Colonic mucosa (tissue), 4 donors: ENCODE data around the gene KRTAP4-5. TPM values are rescaled to one million over a fixed set of nuclear protein-coding genes. Genes with fewer than 3 reads are reported as not detected.

Experiments used
- DNase-seq: peaks from one replicate; pipeline ENCODE4 v3.0.0-alpha.2; 2020
- H3K27ac ChIP-seq: fragments of 200-600 bp; one replicate; pipeline ENCODE4 v1.8.0; 2021
- H3K27me3 ChIP-seq: fragments of 200-600 bp; one replicate; pipeline ENCODE4 v1.8.0; 2021
- H3K36me3 ChIP-seq: fragments of 200-600 bp; one replicate; pipeline ENCODE4 v1.8.0; 2021
- H3K4me1 ChIP-seq: fragments of 200-600 bp; one replicate; pipeline ENCODE4 v1.8.0; 2021; ENCODE audit warnings: mild to moderate bottlenecking
- H3K4me3 ChIP-seq: fragments of 200-600 bp; one replicate; pipeline ENCODE4 v1.8.0; 2021
- H3K9ac ChIP-seq, 2 donors: one replicate each; pipeline ENCODE4 v1.7.0; 2013; ENCODE audit warnings: control low read depth in 2 of 2, low read depth in 2 of 2, low read length in 2 of 2
- H3K9me3 ChIP-seq: fragments of 200-600 bp; one replicate; pipeline ENCODE4 v1.8.0; 2021
- CTCF ChIP-seq: fragments of 200-600 bp; IDR thresholded peaks from one replicate; pipeline ENCODE4 v1.8.0; 2022; ENCODE audit warnings: antibody characterized with exemption, mild to moderate bottlenecking
- intact Hi-C: fragments of 100-400 bp; cut with DNase I; formaldehyde crosslinking; loops from one replicate; pipeline ENCODE4 v1.14.1; 2022
- total RNA-seq, 2 donors: library from RNA; stranded (reverse); fragmentation: NEBNext Ultra II Directional in 1 of 2; extraction: Animal tissue kit (Norgen Biotek cat#: 25700) in 1 of 2; gene quantifications; one replicate each; pipeline ENCODE4 v1.2.1, GENCODE V29; 2021
- donor health status: healthy.
- donor health status: DM: no; HTN: no; CAD: no.
- donor health status: DM: no; HTN: no; CAD: no.

Gene KRTAP4-5
- total RNA-seq, 2 donors from 2014 or later: not detected

DNA sequence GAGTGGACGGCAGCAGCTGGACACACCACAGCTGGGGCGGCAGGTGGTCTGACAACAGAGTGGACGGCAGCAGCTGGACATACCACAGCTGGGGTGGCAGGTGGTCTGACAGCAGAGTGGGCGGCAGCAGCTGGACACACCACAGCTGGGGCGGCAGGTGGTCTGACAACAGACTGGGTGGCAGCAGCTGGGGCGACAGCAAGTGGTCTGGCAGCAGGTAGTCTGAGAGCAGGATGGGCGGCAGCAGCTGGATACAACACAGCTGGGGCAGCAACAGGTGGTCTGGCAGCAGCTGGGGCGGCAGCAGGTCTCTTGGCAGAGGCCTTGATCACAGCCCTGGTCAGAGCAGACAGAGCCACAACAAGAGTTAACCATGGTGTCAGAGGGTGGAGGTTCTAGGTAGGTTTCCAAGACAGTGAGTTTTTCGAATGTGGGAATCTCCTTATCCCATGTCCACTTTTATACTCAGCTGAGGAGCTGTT lies 34.9 kb upstream of the KRTAP4-5 start, which contains the start of gene KRTAP4-1:
KRTAP4-1 (minus strand) TSS at position 432 of the 482 bp plus-strand sequence; CDS start at position 375, 57 bp downstream.
- TF ChIP-seq CTCF: no peak
- Histone ChIP-seq H3K9ac (no peak within 1 kb of the TSS), H3K36me3 (no peaks in the 10 kb centered on the region), H3K4me3 (no peak within 1 kb of the TSS), H3K4me1 (no peaks in the 10 kb centered on the region), H3K9me3 (no peaks in the 10 kb centered on the region), H3K27ac (no peak within 1 kb of the TSS), H3K27me3 (no peaks in the 10 kb centered on the region)
- no peak for DNase-seq
- intact Hi-C loops: no loop called here

DNA sequence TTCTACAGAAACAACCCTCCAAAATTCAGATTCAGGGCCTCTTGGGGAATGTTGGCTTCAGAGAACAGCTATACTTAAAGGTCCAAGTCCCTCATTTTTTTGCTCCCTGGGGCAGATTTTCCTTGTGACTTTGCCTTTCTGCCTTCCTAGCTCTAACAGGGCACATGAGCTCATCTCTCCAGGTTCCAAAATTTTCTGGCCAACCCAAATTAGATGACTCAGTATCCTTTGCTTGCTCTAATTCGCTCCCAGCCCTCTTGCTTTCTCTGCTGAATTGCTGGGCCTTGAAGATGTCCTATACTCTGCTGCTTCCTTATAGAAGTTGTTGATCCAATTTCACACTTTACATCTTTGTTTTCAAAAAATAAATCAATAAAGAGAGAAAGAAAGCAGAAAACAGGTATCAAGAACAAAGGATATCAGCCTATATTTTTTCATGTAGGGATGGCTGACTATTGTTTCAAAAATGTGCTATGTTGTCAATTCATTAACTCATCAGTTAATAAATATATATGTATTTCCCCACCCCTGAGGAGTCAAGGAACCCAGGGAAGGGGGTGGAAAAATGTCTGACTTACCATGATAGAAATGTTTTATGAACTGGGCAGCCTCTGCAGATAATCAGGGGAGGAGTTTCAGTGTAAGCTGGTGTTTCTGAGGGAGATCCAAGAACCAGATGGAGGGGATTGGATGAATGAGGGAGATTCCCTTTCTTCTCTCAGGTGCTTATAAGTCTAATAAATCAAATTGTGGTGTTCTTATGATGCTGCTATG lies 29.4 kb upstream of the KRTAP4-5 start:
- no peaks in the 10 kb centered on the region for H3K36me3 ChIP-seq
- no peak overlapping the region for H3K9ac ChIP-seq
- no peak overlapping the region for H3K4me3 ChIP-seq
- DNase-seq: no peak
- H3K27ac ChIP-seq: no peak overlapping the region
- H3K27me3 ChIP-seq: no peaks in the 10 kb centered on the region
- no peak for TF ChIP-seq CTCF
- intact Hi-C loops: no loop called here
- no peaks in the 10 kb centered on the region for H3K4me1 ChIP-seq
- H3K9me3 ChIP-seq: no peaks in the 10 kb centered on the region

DNA sequence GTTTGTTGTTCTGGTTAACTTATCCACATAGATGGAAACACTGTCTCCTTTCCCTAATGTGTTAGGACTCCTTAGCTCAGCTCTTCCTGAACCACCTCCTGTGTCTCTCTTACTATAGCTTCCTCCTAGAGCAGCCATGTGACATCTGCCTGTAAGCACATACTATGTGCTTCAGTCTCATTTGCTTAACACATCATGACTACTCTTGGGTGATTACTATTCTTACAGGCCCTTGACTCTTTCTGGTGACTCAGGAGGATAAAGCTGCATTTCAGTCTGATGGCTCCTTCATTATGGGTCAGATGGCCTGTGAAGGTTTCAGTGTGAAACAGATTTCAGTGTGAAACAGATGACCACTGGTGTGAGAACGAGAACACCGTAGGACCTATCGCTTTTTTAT lies 28.7 kb upstream of the KRTAP4-5 start:
- Histone ChIP-seq H3K36me3 (no peaks in the 10 kb centered on the region), H3K4me3 (no peak overlapping the region), H3K9ac (no peak overlapping the region), H3K27ac (no peak overlapping the region), H3K9me3 (no peaks in the 10 kb centered on the region), H3K27me3 (no peaks in the 10 kb centered on the region), H3K4me1 (no peaks in the 10 kb centered on the region)
- intact Hi-C loops: no loop called here
- no peak for DNase-seq
- TF ChIP-seq CTCF: no peak

DNA sequence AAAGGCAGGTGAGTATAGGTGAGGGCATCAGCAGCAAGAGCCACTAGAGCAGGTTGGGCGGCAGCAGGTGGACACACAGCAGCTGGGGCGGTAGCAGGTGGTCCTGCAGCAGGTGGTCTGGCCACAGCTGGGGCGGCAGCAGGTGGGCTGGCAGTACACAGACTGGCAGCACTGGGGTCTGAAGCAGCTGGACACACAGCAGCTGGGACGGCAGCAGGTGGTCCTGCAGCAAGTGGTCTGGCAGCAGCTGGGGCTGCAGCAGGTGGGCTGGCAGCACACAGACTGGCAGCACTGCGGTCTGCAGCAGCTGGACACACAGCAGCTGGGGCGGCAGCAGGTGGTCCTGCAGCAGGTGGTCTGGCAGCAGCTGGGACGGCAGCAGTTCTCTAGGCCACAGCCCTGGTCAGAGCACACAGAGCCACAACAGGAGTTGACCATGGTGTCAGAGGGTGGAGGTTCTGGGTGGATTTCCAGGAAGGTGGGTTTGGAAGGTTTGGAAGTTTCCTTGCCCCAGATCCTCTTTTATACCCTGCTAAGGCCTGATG lies 28.2 kb upstream of the KRTAP4-5 start, which contains the start of gene KRTAP4-2:
KRTAP4-2 (minus strand) TSS at position 495 of the 545 bp plus-strand sequence; CDS start at position 438, 57 bp downstream.
- H3K27me3 ChIP-seq: no peaks in the 10 kb centered on the region
- no peak within 1 kb of the TSS for H3K27ac ChIP-seq
- no peak for DNase-seq
- H3K4me1 ChIP-seq: no peaks in the 10 kb centered on the region
- H3K9me3 ChIP-seq: no peaks in the 10 kb centered on the region
- H3K4me3 ChIP-seq: no peak within 1 kb of the TSS
- H3K36me3 ChIP-seq: no peaks in the 10 kb centered on the region
- no peak for TF ChIP-seq CTCF
- H3K9ac ChIP-seq: no peak within 1 kb of the TSS
- intact Hi-C loops: no loop called here

GRCh38 chr17:41176744-41177387 lies 27.2 kb upstream of the KRTAP4-5 start:
- Histone ChIP-seq H3K9me3 (no peaks in the 10 kb centered on the region), H3K4me1 (no peaks in the 10 kb centered on the region), H3K36me3 (no peaks in the 10 kb centered on the region), H3K27ac (no peak overlapping the region), H3K27me3 (no peaks in the 10 kb centered on the region), H3K4me3 (no peak overlapping the region), H3K9ac (no peak overlapping the region)
- no peak for DNase-seq
- intact Hi-C loops: no loop called here
- TF ChIP-seq CTCF: no peak
